ENCODE results near the gene LONP2. TPM values are rescaled to one million over a fixed set of nuclear protein-coding genes. Genes with fewer than 3 reads are reported as not detected.
"Not testable (repeated sequence)": the region's sequence is repeated elsewhere in the genome, so short reads cannot be mapped to it uniquely, and the experiment has no call there.

The LONP2 gene
- total and polyA plus RNA-seq, 2 donors = 37.7 to 39.5 TPM

DNA sequence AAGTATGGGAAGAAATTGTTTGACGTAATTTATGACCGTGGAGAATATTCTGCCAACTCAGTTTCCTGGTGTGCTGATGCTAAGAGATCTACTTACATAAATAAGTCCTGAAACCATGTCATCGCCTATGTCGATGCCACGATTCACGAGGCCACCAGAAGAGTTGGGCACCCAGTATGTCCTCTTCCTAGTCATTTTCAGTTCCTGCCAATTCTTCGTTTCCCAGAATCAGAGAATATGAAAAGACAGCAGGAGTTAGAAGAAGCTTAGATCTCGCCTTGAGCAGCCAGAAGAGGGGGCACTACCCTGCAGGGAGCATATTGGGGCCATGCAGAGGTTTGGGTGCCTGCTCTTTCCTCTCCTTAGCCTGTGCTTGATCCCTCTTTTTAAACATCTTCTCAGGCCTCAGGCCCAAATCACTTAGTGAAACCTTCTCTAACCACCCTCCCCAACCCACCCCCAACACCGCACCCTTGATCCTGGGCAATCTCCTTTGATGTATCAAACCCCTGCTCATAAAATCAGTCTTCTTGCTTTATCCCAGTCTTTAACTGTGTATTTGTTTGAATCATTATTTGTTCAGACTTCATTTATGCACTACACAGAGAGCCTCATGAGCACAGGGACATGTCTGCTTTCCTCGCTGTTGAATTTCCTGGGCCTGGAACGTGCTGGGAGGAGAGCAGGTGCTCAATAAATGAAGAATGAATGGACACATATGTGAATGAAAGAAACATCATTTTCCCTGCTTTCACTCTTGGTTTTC lies 12.2 kb upstream of the LONP2 start:
- Histone ChIP-seq H3K27me3 (ENCODE audit: control insufficient read depth in 2 of 2, insufficient read depth in 1 of 2, low read length in 1 of 2) (no peaks in the 10 kb centered on the region), H3K36me3 (ENCODE audit: control insufficient read depth in 2 of 2, insufficient read depth in 2 of 2, low read length in 1 of 2) (no peaks in the 10 kb centered on the region), H3K4me3 (ENCODE audit: low read length in 2 of 2) (no peak overlapping the region), H3K4me1 (ENCODE audit: control insufficient read depth in 2 of 2, insufficient read depth in 2 of 2, low read length in 2 of 2) (no peaks in the 10 kb centered on the region), H3K9me3 (ENCODE audit: control insufficient read depth in 2 of 2, insufficient read depth in 1 of 2, low read length in 1 of 2) (no peaks in the 10 kb centered on the region), H3K27ac (ENCODE audit: low read depth in 1 of 2, low read length in 1 of 2) (no peak overlapping the region)
- DNase-seq (ENCODE audit: low read depth in 6 of 9, low spot score in 9 of 9) = peak in 6 of 9 donors; percentile 9 to 35 (median 18)
- WGBS = 48% methylated on average over 11 of the region's 11 CpGs

DNA sequence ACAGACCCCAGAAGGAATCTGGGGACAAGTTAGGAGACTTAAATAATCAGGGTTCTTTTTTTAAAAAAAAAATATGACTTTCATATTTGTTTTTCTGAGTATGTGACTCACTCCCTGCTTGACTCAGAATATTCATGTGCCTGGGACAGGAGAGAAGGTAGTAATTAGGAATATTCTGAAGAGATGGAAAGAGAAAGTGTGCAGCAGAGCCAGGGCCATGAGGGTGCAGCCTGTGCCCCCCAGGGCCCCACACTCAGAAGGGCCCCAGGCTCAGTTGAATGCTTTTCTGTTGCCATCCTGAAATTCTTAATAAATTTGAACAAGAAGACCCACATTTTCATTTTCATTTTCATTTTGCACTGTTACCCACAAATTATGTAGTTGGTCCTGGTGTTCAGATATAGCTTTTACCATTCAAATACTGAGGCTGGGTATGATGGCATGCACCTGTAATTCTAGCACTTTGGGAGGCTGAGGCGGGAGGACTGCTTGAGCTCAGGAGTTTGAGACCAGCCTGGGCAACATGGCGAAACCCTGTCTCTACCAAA lies 11.5 kb upstream of the LONP2 start:
- no peaks in the 10 kb centered on the region for H3K9me3 ChIP-seq (ENCODE audit: control insufficient read depth in 2 of 2, insufficient read depth in 1 of 2, low read length in 1 of 2)
- WGBS = over 99% methylated on average over 2 of the region's 2 CpGs
- no peak overlapping the region for H3K4me3 ChIP-seq (ENCODE audit: low read length in 2 of 2)
- H3K27me3 ChIP-seq (ENCODE audit: control insufficient read depth in 2 of 2, insufficient read depth in 1 of 2, low read length in 1 of 2) = no peaks in the 10 kb centered on the region
- DNase-seq (ENCODE audit: low read depth in 6 of 9, low spot score in 9 of 9) = no peak
- no peak overlapping the region for H3K27ac ChIP-seq (ENCODE audit: low read depth in 1 of 2, low read length in 1 of 2)
- no peaks in the 10 kb centered on the region for H3K4me1 ChIP-seq (ENCODE audit: control insufficient read depth in 2 of 2, insufficient read depth in 2 of 2, low read length in 2 of 2)
- no peaks in the 10 kb centered on the region for H3K36me3 ChIP-seq (ENCODE audit: control insufficient read depth in 2 of 2, insufficient read depth in 2 of 2, low read length in 1 of 2)

DNA sequence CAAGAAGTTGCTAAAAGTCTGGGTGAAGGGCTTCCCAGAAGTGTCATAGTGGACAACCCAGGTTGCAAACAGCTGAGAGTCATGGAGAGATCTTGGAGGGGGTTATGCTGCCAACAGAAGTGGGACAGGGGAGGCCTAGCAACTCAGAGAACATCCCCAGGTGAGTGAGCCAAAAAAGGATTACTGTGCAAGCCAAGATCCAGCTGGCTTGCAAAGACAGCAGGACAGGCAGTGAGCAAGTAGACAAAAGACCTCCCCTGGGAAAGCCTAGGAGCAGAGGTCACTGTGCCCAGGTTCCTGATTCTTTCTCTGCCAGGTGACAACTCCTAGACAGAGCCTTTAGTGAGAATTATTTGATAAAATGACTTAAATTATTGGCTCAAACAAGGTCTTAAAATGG lies 9.5 kb upstream of the LONP2 start:
- no peak for DNase-seq (ENCODE audit: low read depth in 6 of 9, low spot score in 9 of 9)
- Histone ChIP-seq H3K9me3 (ENCODE audit: control insufficient read depth in 2 of 2, insufficient read depth in 1 of 2, low read length in 1 of 2) (no peaks in the 10 kb centered on the region), H3K27me3 (ENCODE audit: control insufficient read depth in 2 of 2, insufficient read depth in 1 of 2, low read length in 1 of 2) (no peaks in the 10 kb centered on the region), H3K36me3 (ENCODE audit: control insufficient read depth in 2 of 2, insufficient read depth in 2 of 2, low read length in 1 of 2) (no peaks in the 10 kb centered on the region), H3K4me3 (ENCODE audit: low read length in 2 of 2) (no peak overlapping the region), H3K4me1 (ENCODE audit: control insufficient read depth in 2 of 2, insufficient read depth in 2 of 2, low read length in 2 of 2) (no peaks in the 10 kb centered on the region), H3K27ac (ENCODE audit: low read depth in 1 of 2, low read length in 1 of 2) (no peak overlapping the region)

DNA sequence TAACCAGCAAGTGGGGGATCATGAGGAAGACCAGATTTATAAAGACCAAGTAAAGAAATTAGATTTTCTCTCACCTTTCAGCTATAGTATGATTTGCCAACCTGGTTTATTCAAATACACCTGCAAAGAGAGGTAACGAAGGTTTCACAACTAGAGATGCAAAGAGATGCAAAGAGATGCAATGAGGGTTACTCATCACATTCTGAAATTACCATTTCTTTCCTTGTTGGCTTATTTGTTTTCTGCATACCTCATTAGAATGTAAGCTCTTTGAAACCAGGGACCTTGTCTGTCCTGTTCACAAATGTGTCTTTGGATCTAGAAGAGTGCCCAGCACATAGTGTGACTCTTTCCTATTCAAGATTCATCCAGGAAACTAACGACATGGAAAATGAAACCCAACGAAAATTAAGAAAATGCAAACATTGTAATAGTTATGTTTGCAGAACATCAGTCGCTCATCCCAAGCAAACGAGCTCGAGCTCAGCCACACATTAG lies 9.0 kb upstream of the LONP2 start:
- Histone ChIP-seq H3K9me3 (ENCODE audit: control insufficient read depth in 2 of 2, insufficient read depth in 1 of 2, low read length in 1 of 2) (no peaks in the 10 kb centered on the region), H3K27ac (ENCODE audit: low read depth in 1 of 2, low read length in 1 of 2) (no peak overlapping the region), H3K27me3 (ENCODE audit: control insufficient read depth in 2 of 2, insufficient read depth in 1 of 2, low read length in 1 of 2) (no peaks in the 10 kb centered on the region), H3K36me3 (ENCODE audit: control insufficient read depth in 2 of 2, insufficient read depth in 2 of 2, low read length in 1 of 2) (no peaks in the 10 kb centered on the region), H3K4me1 (ENCODE audit: control insufficient read depth in 2 of 2, insufficient read depth in 2 of 2, low read length in 2 of 2) (no peaks in the 10 kb centered on the region), H3K4me3 (ENCODE audit: low read length in 2 of 2) (no peak overlapping the region)
- no peak for DNase-seq (ENCODE audit: low read depth in 6 of 9, low spot score in 9 of 9)
- 93% methylated on average over 6 of the region's 6 CpGs for WGBS

DNA sequence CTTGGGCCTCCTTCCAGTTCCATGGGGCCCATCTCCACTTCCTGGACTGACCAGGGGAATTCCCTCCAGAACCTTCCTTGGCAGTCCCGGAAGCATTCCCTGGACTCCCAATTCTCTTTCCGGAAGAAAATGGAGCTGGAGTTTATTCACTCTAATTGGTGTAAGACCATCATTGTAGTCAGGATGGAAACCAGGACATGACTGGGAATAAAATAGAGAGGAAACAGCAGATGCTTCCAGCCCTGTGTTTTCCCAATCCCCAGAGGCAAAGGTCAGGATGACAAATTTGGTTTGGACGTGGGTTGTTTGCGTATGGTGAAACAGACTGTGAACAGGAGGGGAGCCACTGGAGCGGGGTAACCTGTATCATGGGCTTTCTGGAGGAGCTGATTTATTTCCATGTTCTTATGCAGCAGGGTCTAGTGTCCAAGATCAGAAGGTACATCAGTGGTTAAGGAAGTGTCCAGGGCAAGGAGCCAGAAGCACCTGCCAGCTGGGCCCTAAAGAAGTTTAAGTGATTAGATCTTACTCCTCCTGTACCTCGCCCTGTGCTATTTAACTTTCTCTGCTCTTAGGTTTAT lies 8.5 kb upstream of the LONP2 start:
- Histone ChIP-seq H3K4me3 (ENCODE audit: low read length in 2 of 2) (no peak overlapping the region), H3K36me3 (ENCODE audit: control insufficient read depth in 2 of 2, insufficient read depth in 2 of 2, low read length in 1 of 2) (no peaks in the 10 kb centered on the region), H3K27me3 (ENCODE audit: control insufficient read depth in 2 of 2, insufficient read depth in 1 of 2, low read length in 1 of 2) (no peaks in the 10 kb centered on the region), H3K4me1 (ENCODE audit: control insufficient read depth in 2 of 2, insufficient read depth in 2 of 2, low read length in 2 of 2) (no peaks in the 10 kb centered on the region), H3K9me3 (ENCODE audit: control insufficient read depth in 2 of 2, insufficient read depth in 1 of 2, low read length in 1 of 2) (no peaks in the 10 kb centered on the region), H3K27ac (ENCODE audit: low read depth in 1 of 2, low read length in 1 of 2) (no peak overlapping the region)
- 93% methylated on average over 6 of the region's 6 CpGs for WGBS
- DNase-seq (ENCODE audit: low read depth in 6 of 9, low spot score in 9 of 9) = no peak

DNA sequence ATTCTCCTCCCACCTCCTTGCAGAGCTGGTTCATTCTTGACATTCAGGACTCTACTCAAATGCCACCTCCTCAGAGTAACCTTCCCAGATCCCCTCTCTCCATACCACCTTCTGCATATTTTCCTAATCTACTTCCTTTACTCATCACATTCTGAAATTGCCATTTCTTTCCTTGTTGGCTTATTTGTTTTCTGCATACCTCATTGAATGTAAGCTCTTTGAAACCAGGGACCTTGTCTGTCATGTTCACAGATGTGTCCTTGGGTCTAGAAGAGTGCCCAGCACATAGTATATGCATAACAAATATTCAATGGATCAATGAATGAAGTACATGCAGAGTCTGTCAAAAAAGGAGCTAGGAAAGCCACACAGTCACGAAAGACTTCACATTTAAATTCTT lies 7.8 kb upstream of the LONP2 start:
- no peak for DNase-seq (ENCODE audit: low read depth in 6 of 9, low spot score in 9 of 9)
- Histone ChIP-seq H3K27ac (ENCODE audit: low read depth in 1 of 2, low read length in 1 of 2) (no peak overlapping the region), H3K27me3 (ENCODE audit: control insufficient read depth in 2 of 2, insufficient read depth in 1 of 2, low read length in 1 of 2) (no peaks in the 10 kb centered on the region), H3K9me3 (ENCODE audit: control insufficient read depth in 2 of 2, insufficient read depth in 1 of 2, low read length in 1 of 2) (no peaks in the 10 kb centered on the region), H3K4me3 (ENCODE audit: low read length in 2 of 2) (no peak overlapping the region), H3K36me3 (ENCODE audit: control insufficient read depth in 2 of 2, insufficient read depth in 2 of 2, low read length in 1 of 2) (no peaks in the 10 kb centered on the region), H3K4me1 (ENCODE audit: control insufficient read depth in 2 of 2, insufficient read depth in 2 of 2, low read length in 2 of 2) (no peaks in the 10 kb centered on the region)
- WGBS = 99% methylated on average over 1 of the region's 1 CpG

DNA sequence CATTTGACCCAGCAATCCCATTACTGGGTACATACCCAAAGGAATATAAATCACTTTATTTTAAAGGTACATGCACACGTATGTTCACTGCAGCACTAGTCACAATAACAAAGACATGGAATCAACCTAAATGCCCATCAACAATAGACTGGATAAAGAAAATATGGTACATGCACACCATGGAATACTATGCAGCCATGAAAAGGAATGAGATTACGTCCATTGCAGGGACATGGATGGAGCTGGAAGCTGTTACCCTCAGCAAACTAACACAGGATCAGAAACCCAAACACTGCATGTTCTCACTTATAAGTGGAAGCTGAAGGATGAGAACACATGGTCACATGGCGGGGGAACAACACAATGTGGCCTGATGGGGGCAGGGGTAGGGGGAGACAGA lies 4.0 kb upstream of the LONP2 start:
- not testable (repeated sequence) for H3K36me3 ChIP-seq (ENCODE audit: control insufficient read depth in 2 of 2, insufficient read depth in 2 of 2, low read length in 1 of 2); H3K27ac ChIP-seq (ENCODE audit: low read depth in 1 of 2, low read length in 1 of 2); H3K27me3 ChIP-seq (ENCODE audit: control insufficient read depth in 2 of 2, insufficient read depth in 1 of 2, low read length in 1 of 2); H3K9me3 ChIP-seq (ENCODE audit: control insufficient read depth in 2 of 2, insufficient read depth in 1 of 2, low read length in 1 of 2); H3K4me3 ChIP-seq (ENCODE audit: low read length in 2 of 2); DNase-seq (ENCODE audit: low read depth in 6 of 9, low spot score in 9 of 9); H3K4me1 ChIP-seq (ENCODE audit: control insufficient read depth in 2 of 2, insufficient read depth in 2 of 2, low read length in 2 of 2)
- over 99% methylated on average over 3 of the region's 3 CpGs for WGBS

DNA sequence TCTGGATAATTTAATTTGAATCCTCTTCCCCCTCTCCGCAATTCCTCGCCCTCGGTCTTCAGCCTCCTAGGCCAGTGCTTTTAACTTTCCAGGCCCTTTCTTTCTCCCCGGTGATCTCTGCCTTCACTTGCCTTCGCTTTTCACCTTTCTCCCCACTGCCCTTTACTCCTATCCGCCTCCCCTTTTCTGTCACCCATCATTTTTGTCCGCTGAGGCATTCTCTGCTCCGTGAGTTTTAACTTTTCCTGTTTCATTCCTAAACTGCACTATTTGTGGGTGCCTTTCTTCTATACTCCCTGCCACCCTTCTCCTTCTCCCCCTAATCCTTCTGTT lies 729 bp downstream of the LONP2 start:
- Histone ChIP-seq H3K4me1 (ENCODE audit: control insufficient read depth in 2 of 2, insufficient read depth in 2 of 2, low read length in 2 of 2) (peaks cover 5 to 7% of the 10 kb centered on the region in 2 donors), H3K27me3 (ENCODE audit: control insufficient read depth in 2 of 2, insufficient read depth in 1 of 2, low read length in 1 of 2) (no peaks in the 10 kb centered on the region), H3K4me3 (ENCODE audit: low read length in 2 of 2) (peak overlapping the region; percentile 81 to 90), H3K27ac (ENCODE audit: low read depth in 1 of 2, low read length in 1 of 2) (peak overlapping the region; percentile 69 to 94), H3K36me3 (ENCODE audit: control insufficient read depth in 2 of 2, insufficient read depth in 2 of 2, low read length in 1 of 2) (no peaks in the 10 kb centered on the region), H3K9me3 (ENCODE audit: control insufficient read depth in 2 of 2, insufficient read depth in 1 of 2, low read length in 1 of 2) (no peaks in the 10 kb centered on the region)
- DNase-seq (ENCODE audit: low read depth in 6 of 9, low spot score in 9 of 9) = peak in 1 of 9 donors; percentile 2
- WGBS = 11% methylated on average over 8 of the region's 8 CpGs

DNA sequence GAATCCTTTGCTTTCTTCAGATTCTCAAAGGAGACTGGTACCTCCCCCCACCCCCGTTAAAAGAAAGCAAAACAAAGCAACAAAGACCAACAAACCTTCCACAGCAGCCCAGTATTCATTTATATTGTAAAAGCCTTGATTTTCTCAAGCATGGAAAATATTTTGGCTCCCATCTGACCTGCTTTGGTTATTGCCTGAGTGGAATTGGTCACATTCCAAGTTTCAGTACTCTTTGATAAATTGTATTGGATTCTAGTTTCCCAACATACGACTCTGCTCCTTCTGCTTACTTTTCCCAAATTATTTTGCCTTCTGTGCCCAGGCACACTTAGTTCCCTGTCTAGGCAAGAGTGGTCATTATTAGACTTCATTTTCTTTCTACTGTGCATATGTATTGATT lies 2.0 kb downstream of the LONP2 start:
- H3K4me1 ChIP-seq (ENCODE audit: control insufficient read depth in 2 of 2, insufficient read depth in 2 of 2, low read length in 2 of 2) = peaks cover 5 to 7% of the 10 kb centered on the region in 2 donors
- DNase-seq (ENCODE audit: low read depth in 6 of 9, low spot score in 9 of 9) = no peak
- WGBS = 94% methylated on average over 2 of the region's 2 CpGs
- no peaks in the 10 kb centered on the region for H3K36me3 ChIP-seq (ENCODE audit: control insufficient read depth in 2 of 2, insufficient read depth in 2 of 2, low read length in 1 of 2)
- H3K9me3 ChIP-seq (ENCODE audit: control insufficient read depth in 2 of 2, insufficient read depth in 1 of 2, low read length in 1 of 2) = no peaks in the 10 kb centered on the region
- H3K27ac ChIP-seq (ENCODE audit: low read depth in 1 of 2, low read length in 1 of 2) = no peak overlapping the region
- no peak overlapping the region for H3K4me3 ChIP-seq (ENCODE audit: low read length in 2 of 2)
- H3K27me3 ChIP-seq (ENCODE audit: control insufficient read depth in 2 of 2, insufficient read depth in 1 of 2, low read length in 1 of 2) = no peaks in the 10 kb centered on the region

Data from thymus (tissue), 11 donors.